ENCODE data around the gene FRMD4A. TPM values are rescaled to one million over a fixed set of nuclear protein-coding genes. Genes with fewer than 3 reads are reported as not detected.
A peak's percentile ranks its signal among the peaks of the same experiment; 100 is the strongest.

FRMD4A gene
- total RNA-seq, 1 donor from 2014 or later = 20.2 TPM

DNA sequence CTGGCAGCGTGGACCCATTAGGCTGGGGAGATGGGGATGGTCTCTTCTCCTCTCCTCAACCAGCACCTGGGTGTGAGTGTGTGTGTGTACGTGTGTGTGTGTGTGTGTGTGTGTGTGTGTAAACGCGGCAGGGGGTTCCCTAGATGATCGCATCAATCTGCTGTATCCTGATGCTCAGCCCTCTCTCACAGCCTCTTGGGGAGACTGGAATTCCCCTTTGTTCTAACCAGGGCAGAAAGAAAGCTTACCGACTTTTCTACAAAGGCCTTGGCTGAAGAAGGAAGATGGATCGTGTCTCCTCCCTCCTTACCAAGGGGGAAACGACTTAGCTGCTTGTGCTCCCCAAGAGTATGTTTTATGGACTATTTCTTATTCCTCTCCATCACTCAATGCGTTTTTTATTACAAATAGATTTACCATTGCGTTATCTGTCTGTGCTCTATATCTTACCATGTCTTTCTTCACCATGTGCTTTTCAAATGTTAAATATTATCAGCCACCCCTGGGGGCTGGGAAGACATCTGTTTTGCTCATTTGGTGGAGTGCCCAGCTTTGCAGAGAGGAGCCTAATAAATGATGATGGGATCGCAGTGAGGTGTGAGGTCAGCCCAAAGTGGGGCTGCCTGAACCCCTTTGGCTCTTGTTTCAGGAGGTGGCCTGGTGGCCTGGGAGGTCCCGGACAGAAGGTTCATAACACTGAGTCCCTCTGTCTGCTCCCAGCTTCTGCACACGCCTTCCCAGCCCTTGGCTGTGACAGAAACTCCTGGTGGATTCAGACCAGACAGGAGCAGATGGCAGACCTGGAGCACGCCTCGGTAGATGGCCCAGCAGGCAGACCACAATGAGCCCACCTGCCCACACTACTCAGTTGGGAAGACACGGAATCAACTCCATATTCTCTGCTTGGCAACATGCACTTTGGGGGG, 481.9 kb downstream of the FRMD4A start:
- Mint-ChIP-seq H3K4me1 (peaks cover 30% of the 10 kb centered on the region), H3K36me3 (peaks cover 15% of the 10 kb centered on the region), H3K27ac (no peak overlapping the region), H3K27me3 (ENCODE audit: insufficient read depth, low read depth) (peaks cover 4% of the 10 kb centered on the region), H3K4me3 (no peak overlapping the region), H3K9me3 (no peaks in the 10 kb centered on the region)
- Histone ChIP-seq H3K4me3 (no peak overlapping the region), H3K4me2 (no peak overlapping the region), H3K36me3 (no peaks in the 10 kb centered on the region), H2AFZ (replicated peaks) (no peak overlapping the region), H3K79me2 (ENCODE audit: low read depth) (no peaks in the 10 kb centered on the region), H3K27me3 (no peaks in the 10 kb centered on the region), H3K9me3 (ENCODE audit: low read depth) (no peaks in the 10 kb centered on the region), H3K9ac (no peak overlapping the region), H3K27ac (no peak overlapping the region), H3F3A (ENCODE audit: low read depth) (peaks cover 5% of the 10 kb centered on the region), H3K4me1 (peaks cover 9% of the 10 kb centered on the region), H4K20me1 (ENCODE audit: low read depth) (peaks cover 4% of the 10 kb centered on the region)
- TF ChIP-seq, protein P1, sequence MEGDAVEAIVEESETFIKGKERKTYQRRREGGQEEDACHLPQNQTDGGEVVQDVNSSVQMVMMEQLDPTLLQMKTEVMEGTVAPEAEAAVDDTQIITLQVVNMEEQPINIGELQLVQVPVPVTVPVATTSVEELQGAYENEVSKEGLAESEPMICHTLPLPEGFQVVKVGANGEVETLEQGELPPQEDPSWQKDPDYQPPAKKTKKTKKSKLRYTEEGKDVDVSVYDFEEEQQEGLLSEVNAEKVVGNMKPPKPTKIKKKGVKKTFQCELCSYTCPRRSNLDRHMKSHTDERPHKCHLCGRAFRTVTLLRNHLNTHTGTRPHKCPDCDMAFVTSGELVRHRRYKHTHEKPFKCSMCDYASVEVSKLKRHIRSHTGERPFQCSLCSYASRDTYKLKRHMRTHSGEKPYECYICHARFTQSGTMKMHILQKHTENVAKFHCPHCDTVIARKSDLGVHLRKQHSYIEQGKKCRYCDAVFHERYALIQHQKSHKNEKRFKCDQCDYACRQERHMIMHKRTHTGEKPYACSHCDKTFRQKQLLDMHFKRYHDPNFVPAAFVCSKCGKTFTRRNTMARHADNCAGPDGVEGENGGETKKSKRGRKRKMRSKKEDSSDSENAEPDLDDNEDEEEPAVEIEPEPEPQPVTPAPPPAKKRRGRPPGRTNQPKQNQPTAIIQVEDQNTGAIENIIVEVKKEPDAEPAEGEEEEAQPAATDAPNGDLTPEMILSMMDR (IDR thresholded peaks at IDR 0.05) = no peak
- no peak for DNase-seq (ENCODE audit: low spot score)

GRCh38 chr10:13847201-13847631, 483.5 kb downstream of the FRMD4A start:
- Histone ChIP-seq H3K36me3 (no peaks in the 10 kb centered on the region), H3K9ac (no peak overlapping the region), H3K27ac (no peak overlapping the region), H3K4me1 (peaks cover 9% of the 10 kb centered on the region), H3K4me3 (no peak overlapping the region), H3K9me3 (ENCODE audit: low read depth) (no peaks in the 10 kb centered on the region), H3F3A (ENCODE audit: low read depth) (peaks cover 5% of the 10 kb centered on the region), H3K27me3 (no peaks in the 10 kb centered on the region), H3K4me2 (peak overlapping the region; percentile 13), H3K79me2 (ENCODE audit: low read depth) (no peaks in the 10 kb centered on the region), H2AFZ (replicated peaks) (no peak overlapping the region), H4K20me1 (ENCODE audit: low read depth) (peaks cover 4% of the 10 kb centered on the region)
- Mint-ChIP-seq H3K27ac (peak overlapping the region; percentile 84), H3K9me3 (peaks cover 3% of the 10 kb centered on the region), H3K4me1 (peaks cover 28% of the 10 kb centered on the region), H3K27me3 (ENCODE audit: insufficient read depth, low read depth) (peaks cover 4% of the 10 kb centered on the region), H3K36me3 (peaks cover 18% of the 10 kb centered on the region), H3K4me3 (no peak overlapping the region)
- TF ChIP-seq EZH2phosphoT487 (IDR thresholded peaks at IDR 0.05) (no peak), EZH2 (IDR thresholded peaks at IDR 0.05) (no peak)
- TF ChIP-seq, protein P1 (IDR thresholded peaks at IDR 0.05) = peak; percentile 29
- peak; percentile 41 for DNase-seq (ENCODE audit: low spot score)

- Mint-ChIP-seq H3K36me3 (peaks cover 28% of the 10 kb centered on the region), H3K27ac (no peak overlapping the region), H3K4me1 (peaks cover 29% of the 10 kb centered on the region), H3K27me3 (ENCODE audit: insufficient read depth, low read depth) (peaks cover 4% of the 10 kb centered on the region), H3K4me3 (no peak overlapping the region), H3K9me3 (peaks cover 12% of the 10 kb centered on the region)
- Histone ChIP-seq H3K79me2 (ENCODE audit: low read depth) (no peaks in the 10 kb centered on the region), H3K27me3 (no peaks in the 10 kb centered on the region), H3K4me3 (no peak overlapping the region), H3K9ac (no peak overlapping the region), H2AFZ (replicated peaks) (no peak overlapping the region), H4K20me1 (ENCODE audit: low read depth) (peaks cover 4% of the 10 kb centered on the region), H3K4me2 (no peak overlapping the region), H3F3A (ENCODE audit: low read depth) (peaks cover 5% of the 10 kb centered on the region), H3K36me3 (no peaks in the 10 kb centered on the region), H3K4me1 (peaks cover 9% of the 10 kb centered on the region), H3K27ac (no peak overlapping the region), H3K9me3 (ENCODE audit: low read depth) (no peaks in the 10 kb centered on the region)
- TF ChIP-seq EZH2 (IDR thresholded peaks at IDR 0.05) = no peak
- no peak for TF ChIP-seq EZH2phosphoT487 (IDR thresholded peaks at IDR 0.05)
- TF ChIP-seq, protein P1 (IDR thresholded peaks at IDR 0.05) = no peak
- no peak for DNase-seq (ENCODE audit: low spot score)
These were observed 484.8 kb downstream of the FRMD4A start for GRCh38 chr10:13845897-13846296.

All from neural progenitor cell (in vitro differentiated cells).